K562 (cell line): ENCODE measurements around the gene CASKIN2. TPM values are rescaled to one million over a fixed set of nuclear protein-coding genes. Genes with fewer than 3 reads are reported as not detected.

Source experiments
- ATAC-seq: fragments of 200-7000 bp; cut with Tn5 transposase; 3 replicates; pipeline ENCODE4 v1.9.1; 2020; ENCODE audit warnings: moderate library complexity
- Bru-seq: library from RNA; stranded (reverse); fragments of 400-500 nt; gene quantifications from one replicate; lab custom pipeline; 2021; lab: Mats Ljungman, UMichigan
- BruChase-seq, 2 experiments: library from RNA; stranded (reverse); fragments of 400-500 nt; gene quantifications; one replicate each; lab custom pipeline; 2021; lab: Mats Ljungman, UMichigan
- BruUV-seq: library from RNA; stranded (reverse); fragments of 400-500 nt; replicated peaks from 2 replicates; lab custom pipeline; 2021; lab: Mats Ljungman, UMichigan
- CTCF ChIA-PET: fragments of 300-600 bp; formaldehyde crosslinking; extraction: SDS; loops from one replicate; lab custom pipeline; 2021; ENCODE audit warnings: low intra/inter-chr PET ratio; lab: Yijun Ruan, JAX
- POLR2A ChIA-PET: fragments of 300-600, 350-650 bp; sonication (Branson Sonifier 250); formaldehyde crosslinking; extraction: SDS; loops from one replicate; lab custom pipeline; 2021; ENCODE audit warnings: antibody characterized with exemption, inconsistent platforms; lab: Yijun Ruan, JAX
- DNase-seq, 4 experiments: peaks; one replicate each; pipeline versions ENCODE4 v3.0.0 to v3.0.0-alpha.2; 2011 to 2018; ENCODE audit warnings: low spot score in 3 of 4, mixed read lengths in 3 of 4; ENCODE audit errors: extremely low read depth in 1 of 4
- FAIRE-seq: peaks from 2 replicates; lab custom pipeline; 2011; peaks lifted over from hg19 to GRCh38; lab: Jason Lieb, UNC
- H2AFZ ChIP-seq: 2 replicates; pipeline ENCODE4 v1.6.0; 2011; ENCODE audit warnings: low read depth, low read length, control low read depth, inconsistent platforms
- H3K27ac ChIP-seq: fragments of 200-600 bp; 3 replicates; pipeline ENCODE4 v1.8.0; 2011; ENCODE audit warnings: low read depth, mild to moderate bottlenecking, control low read depth, inconsistent platforms, low read length, moderate library complexity, mixed read lengths; ENCODE audit errors: extremely low read depth
- H3K27me3 ChIP-seq, 2 experiments: fragments of 300-600 bp in 1 of 2; 2 replicates in 1 of 2; 3 replicates in 1 of 2; pipeline versions ENCODE4 v1.6.0 to v1.8.0; 2011; ENCODE audit warnings: inconsistent platforms in 2 of 2, low read length in 2 of 2, mild to moderate bottlenecking in 1 of 2, mixed read lengths in 1 of 2, moderate library complexity in 1 of 2; ENCODE audit not compliant: control insufficient read depth in 2 of 2, insufficient read depth in 2 of 2
- H3K36me3 ChIP-seq: fragments of 300-600 bp; 3 replicates; pipeline ENCODE4 v1.8.0; 2011; ENCODE audit warnings: mild to moderate bottlenecking, low read length, inconsistent platforms; ENCODE audit not compliant: control insufficient read depth, insufficient read depth
- H3K4me1 ChIP-seq, 2 experiments: fragments of 200-600 bp in 1 of 2; replicated peaks in 1 of 2; 2 replicates in 1 of 2; 3 replicates in 1 of 2; pipeline versions ENCODE4 v1.5.1 to v1.8.0; 2011; ENCODE audit warnings: inconsistent platforms in 2 of 2, low read length in 2 of 2, mild to moderate bottlenecking in 1 of 2, mixed read lengths in 1 of 2, moderate library complexity in 1 of 2; ENCODE audit not compliant: control insufficient read depth in 2 of 2, insufficient read depth in 2 of 2
- H3K4me2 ChIP-seq: 2 replicates; pipeline ENCODE4 v1.6.1; 2011; ENCODE audit warnings: low read length, control low read depth, inconsistent platforms, mixed read lengths; ENCODE audit not compliant: insufficient read depth
- H3K4me3 ChIP-seq: fragments of 200-600 bp; sonication (generic), shearing (Covaris generic); 2 replicates; pipeline ENCODE4 v1.5.1; 2016; ENCODE audit warnings: control low read depth, inconsistent platforms
- H3K79me2 ChIP-seq: fragments of 200-600 bp; 3 replicates; pipeline ENCODE4 v1.8.0; 2011; ENCODE audit warnings: low read length, inconsistent platforms; ENCODE audit not compliant: control insufficient read depth, insufficient read depth
- H3K9ac ChIP-seq, 2 experiments: 2 replicates each; pipeline versions ENCODE4 v1.6.0 to v1.6.1; 2011; ENCODE audit warnings: low read depth in 2 of 2, low read length in 2 of 2, control low read depth in 1 of 2, inconsistent platforms in 1 of 2, mild to moderate bottlenecking in 1 of 2, mixed read lengths in 1 of 2; ENCODE audit not compliant: insufficient read depth in 1 of 2
- H3K9me1 ChIP-seq: one replicate; pipeline ENCODE4 v1.6.0; 2011; ENCODE audit warnings: inconsistent platforms, mild to moderate bottlenecking, low read length, moderate library complexity; ENCODE audit not compliant: control insufficient read depth, insufficient read depth
- H3K9me3 ChIP-seq: replicated peaks from 2 replicates; pipeline ENCODE4 v1.5.1; 2011; ENCODE audit warnings: low read depth, low read length, inconsistent platforms; ENCODE audit not compliant: control insufficient read depth, insufficient read depth
- H4K20me1 ChIP-seq: replicated peaks from 2 replicates; pipeline ENCODE4 v1.6.1; 2011; ENCODE audit warnings: low read length, inconsistent platforms, mixed read lengths; ENCODE audit not compliant: control insufficient read depth, insufficient read depth
- BRD4 ChIP-seq: fragments of 200-600 bp; sonication (generic); IDR thresholded peaks from 2 replicates; pipeline ENCODE4 v1.6.1; 2017; ENCODE audit warnings: inconsistent platforms
- L3MBTL2 ChIP-seq: fragments of 450-650 bp; IDR thresholded peaks from 2 replicates; pipeline ENCODE4 v1.6.1; 2016; ENCODE audit warnings: mild to moderate bottlenecking, moderate library complexity
- NFXL1 ChIP-seq: fragments of 450-650 bp; formaldehyde crosslinking; IDR thresholded peaks from 2 replicates; pipeline ENCODE4 v1.4.0; 2021; ENCODE audit warnings: mild to moderate bottlenecking
- SETDB1 ChIP-seq: IDR thresholded peaks from one replicate; pipeline ENCODE4 v1.6.1; 2012; ENCODE audit warnings: low read length, control low read depth, inconsistent platforms
- SNRNP70 ChIP-seq: fragments of 200-400 bp; formaldehyde crosslinking; optimal IDR thresholded peaks from 2 replicates; pipeline ENCODE3; 2017; ENCODE audit warnings: low read depth, low read length
- WGBS: fragments of 100-300 bp; shearing (Covaris generic); methylation state at CpG from one replicate; pipeline ENCODE4 v1.1.6; 2016; ENCODE audit warnings: low coverage, mixed read lengths; ENCODE audit not compliant: insufficient coverage; ENCODE audit errors: missing lambda C conversion rate; 5-methylcytosine and 5-hydroxymethylcytosine counted together
- in situ Hi-C: fragments of 300-500 bp; cut with MboI; formaldehyde crosslinking; loops from 4 replicates; pipeline ENCODE4 v1.15.0; 2018; ENCODE audit warnings: inconsistent platforms, mixed read lengths
- intact Hi-C: fragments of 100-400 bp; cut with micrococcal nuclease; formaldehyde crosslinking; loops from 2 replicates; pipeline ENCODE4 v1.14.2; 2022
- long read RNA-seq, 3 experiments: library from polyadenylated mRNA in 2 of 3; library from RNA in 1 of 3; unstranded in 2 of 3; stranded (forward) in 1 of 3; transcript quantifications; one replicate each; pipeline ENCODE4 v2.0.0, GENCODE V29; 2019 to 2022
- polyA minus RNA-seq, 3 experiments: library from RNA; depleted of rRNA, polyadenylated mRNA; stranded (reverse); fragments of >200 nt; gene quantifications; 2 replicates each; pipeline ENCODE4 v1.2.3, GENCODE V29; 2011
- polyA plus RNA-seq, 8 experiments: library from polyadenylated mRNA; depleted of rRNA in 4 of 8; stranded (reverse) in 5 of 8; unstranded in 3 of 8; fragments of >200 nt; fragmentation: Nextera tagmentation in 2 of 8; fragmentation: Illumina TruSeq in 1 of 8; extraction: Ambion mirVana in 2 of 8; extraction: Trizol in 1 of 8; gene quantifications; 2 replicates each; pipeline versions ENCODE4 v1.2.1 to v1.2.3, GENCODE V29; 2011 to 2014; ENCODE audit warnings: inconsistent platforms in 1 of 8, missing spikeins in 1 of 8
- total RNA-seq, 7 experiments: library from RNA; depleted of rRNA in 6 of 7; stranded (reverse); fragments of >200 nt in 6 of 7; fragmentation: Illumina TruSeq in 2 of 7; extraction: Trizol in 2 of 7; gene quantifications; 2 replicates each; pipeline versions ENCODE4 v1.2.1 to v1.2.3, GENCODE V29; 2011 to 2021; ENCODE audit warnings: low replicate concordance in 1 of 7
- TF ChIP-seq, protein P1 (sequence below): sonication (generic); formaldehyde crosslinking; IDR thresholded peaks from 2 replicates; pipeline ENCODE4 v1.8.0; 2022; ENCODE audit warnings: missing genetic modification reagents, mild to moderate bottlenecking, moderate library complexity, borderline replicate concordance
- TF ChIP-seq, protein P2 (sequence below): sonication (generic); formaldehyde crosslinking; IDR thresholded peaks from 2 replicates; pipeline ENCODE4 v1.8.1; 2022; ENCODE audit warnings: missing genetic modification reagents

The CASKIN2 gene, protein sequence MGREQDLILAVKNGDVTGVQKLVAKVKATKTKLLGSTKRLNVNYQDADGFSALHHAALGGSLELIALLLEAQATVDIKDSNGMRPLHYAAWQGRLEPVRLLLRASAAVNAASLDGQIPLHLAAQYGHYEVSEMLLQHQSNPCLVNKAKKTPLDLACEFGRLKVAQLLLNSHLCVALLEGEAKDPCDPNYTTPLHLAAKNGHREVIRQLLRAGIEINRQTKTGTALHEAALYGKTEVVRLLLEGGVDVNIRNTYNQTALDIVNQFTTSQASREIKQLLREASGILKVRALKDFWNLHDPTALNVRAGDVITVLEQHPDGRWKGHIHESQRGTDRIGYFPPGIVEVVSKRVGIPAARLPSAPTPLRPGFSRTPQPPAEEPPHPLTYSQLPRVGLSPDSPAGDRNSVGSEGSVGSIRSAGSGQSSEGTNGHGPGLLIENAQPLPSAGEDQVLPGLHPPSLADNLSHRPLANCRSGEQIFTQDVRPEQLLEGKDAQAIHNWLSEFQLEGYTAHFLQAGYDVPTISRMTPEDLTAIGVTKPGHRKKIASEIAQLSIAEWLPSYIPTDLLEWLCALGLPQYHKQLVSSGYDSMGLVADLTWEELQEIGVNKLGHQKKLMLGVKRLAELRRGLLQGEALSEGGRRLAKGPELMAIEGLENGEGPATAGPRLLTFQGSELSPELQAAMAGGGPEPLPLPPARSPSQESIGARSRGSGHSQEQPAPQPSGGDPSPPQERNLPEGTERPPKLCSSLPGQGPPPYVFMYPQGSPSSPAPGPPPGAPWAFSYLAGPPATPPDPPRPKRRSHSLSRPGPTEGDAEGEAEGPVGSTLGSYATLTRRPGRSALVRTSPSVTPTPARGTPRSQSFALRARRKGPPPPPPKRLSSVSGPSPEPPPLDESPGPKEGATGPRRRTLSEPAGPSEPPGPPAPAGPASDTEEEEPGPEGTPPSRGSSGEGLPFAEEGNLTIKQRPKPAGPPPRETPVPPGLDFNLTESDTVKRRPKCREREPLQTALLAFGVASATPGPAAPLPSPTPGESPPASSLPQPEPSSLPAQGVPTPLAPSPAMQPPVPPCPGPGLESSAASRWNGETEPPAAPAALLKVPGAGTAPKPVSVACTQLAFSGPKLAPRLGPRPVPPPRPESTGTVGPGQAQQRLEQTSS (N-terminal part only)
- total RNA-seq (2011; cell fraction: chromatin; rRNA removed; ENCODE audit: low replicate concordance), result 7.8 and 33.3 TPM in 2 replicates
- 14.5 and 19.7 TPM in 2 replicates for total RNA-seq (2011; cell fraction: nucleolus; rRNA removed)
- 6.2 and 10.0 TPM in 2 replicates for total RNA-seq (2011; cell fraction: nucleoplasm; rRNA removed)
- total RNA-seq (2014; rRNA removed) (2.3 and 3.5 TPM in 2 replicates), total RNA-seq (2014; rRNA removed; fragmentation: Illumina TruSeq; extraction: Trizol) (1.1 and 1.3 TPM in 2 replicates), total RNA-seq (2015; rRNA removed; fragmentation: Illumina TruSeq; extraction: Trizol) (2.1 and 2.3 TPM in 2 replicates), total RNA-seq (2021) (12.2 and 14.5 TPM in 2 replicates), polyA plus RNA-seq (2011; rRNA removed) (1.9 and 2.2 TPM in 2 replicates), polyA plus RNA-seq (2014; fragmentation: Illumina TruSeq; extraction: Trizol) (2.5 and 5.7 TPM in 2 replicates), polyA plus RNA-seq (2014; fragmentation: Nextera tagmentation; extraction: Ambion mirVana) (under 1 TPM; 0.01 to 0.04 TPM), polyA plus RNA-seq (2014; rRNA removed) (3.0 and 5.1 TPM in 2 replicates), polyA minus RNA-seq (2011; rRNA and poly(A)+ RNA removed) (1.8 and 1.9 TPM in 2 replicates), Bru-seq, nascent RNA (percentile 47 among the genes with signal in this experiment), BruChase-seq, experiment 1, labeled RNA remaining after a 2-hour chase (percentile 39 among the genes with signal in this experiment), BruChase-seq, experiment 2, labeled RNA remaining after a 6-hour chase (percentile 46 among the genes with signal in this experiment)
- 1.2 and 1.5 TPM in 2 replicates for polyA plus RNA-seq (2011; cell fraction: cytosol; rRNA removed)
- polyA plus RNA-seq (2011; cell fraction: nucleus; rRNA removed), result 6.5 and 13.9 TPM in 2 replicates
- 4.8 and 5.2 TPM in 2 replicates for polyA plus RNA-seq (2012)
- 3.8 and 8.4 TPM in 2 replicates for polyA minus RNA-seq (2011; cell fraction: cytosol; rRNA and poly(A)+ RNA removed)
- polyA minus RNA-seq (2011; cell fraction: nucleus; rRNA and poly(A)+ RNA removed), result 8.6 and 9.6 TPM in 2 replicates
- long read RNA-seq, experiment 1, partial matches to known transcripts, result 20 of 32 reads
- long read RNA-seq, experiment 1, other reads (novel, unspliced or antisense), result 12 of 32 reads
- long read RNA-seq, experiment 2, full-length matches to known transcripts, result 2 of 11 reads
- long read RNA-seq, experiment 2, partial matches to known transcripts, result 8 of 11 reads
- long read RNA-seq, experiment 2, other reads (novel, unspliced or antisense), result 1 of 11 reads
- long read RNA-seq, experiment 3, result 0 reads

DNA sequence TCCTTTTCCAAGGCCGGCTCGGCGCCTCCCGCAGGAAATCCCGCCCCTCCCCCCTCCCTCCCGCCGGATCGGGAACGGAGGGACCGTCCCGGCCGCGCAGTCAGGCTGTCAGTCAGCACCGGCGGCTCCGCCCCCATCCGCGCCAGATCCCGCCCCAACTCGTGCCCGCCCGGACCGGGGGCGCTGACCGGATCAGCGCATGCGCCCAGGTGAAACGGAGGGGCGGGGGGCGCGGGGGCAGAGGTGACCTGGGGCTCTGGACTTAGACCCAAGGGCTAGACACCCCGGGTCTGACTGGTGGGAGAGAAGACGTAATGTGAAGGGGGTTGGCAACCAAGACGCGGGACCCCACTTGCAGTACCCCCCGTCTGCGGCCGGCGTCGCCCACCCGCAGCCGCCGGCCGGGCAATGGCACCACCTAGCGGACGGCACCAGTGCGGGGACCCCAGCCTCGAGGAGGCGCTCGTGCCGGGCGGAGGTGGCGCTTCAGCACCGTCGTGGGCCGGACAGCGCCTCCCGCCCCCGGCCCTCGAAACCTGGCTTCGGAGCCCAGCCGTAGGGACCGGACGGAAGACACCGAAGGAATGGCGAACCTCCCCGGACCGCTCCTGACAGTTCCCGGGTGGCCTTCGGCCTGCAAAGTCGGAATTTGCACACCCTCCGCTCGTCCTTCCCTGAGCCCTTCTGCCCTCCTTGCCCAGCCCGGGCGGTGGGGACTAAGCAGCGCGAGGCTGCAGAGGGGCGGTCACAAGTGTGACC lies at the start of gene CASKIN2:
Gene CASKIN2, minus strand, starts transcription at position 42 of the 759 bp plus-strand sequence. CDS start 1,733 bp downstream, outside the sequence.
- peak; percentile 82 for ATAC-seq
- 1% methylated on average over 62 of the region's 78 CpGs for WGBS
- in situ Hi-C loops, result no loop called here
- TF ChIP-seq BRD4, result no peak
- TF ChIP-seq SNRNP70, result no peak
- TF ChIP-seq, protein P1, sequence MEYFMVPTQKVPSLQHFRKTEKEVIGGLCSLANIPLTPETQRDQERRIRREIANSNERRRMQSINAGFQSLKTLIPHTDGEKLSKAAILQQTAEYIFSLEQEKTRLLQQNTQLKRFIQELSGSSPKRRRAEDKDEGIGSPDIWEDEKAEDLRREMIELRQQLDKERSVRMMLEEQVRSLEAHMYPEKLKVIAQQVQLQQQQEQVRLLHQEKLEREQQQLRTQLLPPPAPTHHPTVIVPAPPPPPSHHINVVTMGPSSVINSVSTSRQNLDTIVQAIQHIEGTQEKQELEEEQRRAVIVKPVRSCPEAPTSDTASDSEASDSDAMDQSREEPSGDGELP (CRISPR knock-in tag), result peak; percentile 93
- 0 out of 2 replicates have a peak, but pooled peaks have one; percentile 33 for TF ChIP-seq NFXL1 (CRISPR knock-in tag)
- TF ChIP-seq, protein P2, sequence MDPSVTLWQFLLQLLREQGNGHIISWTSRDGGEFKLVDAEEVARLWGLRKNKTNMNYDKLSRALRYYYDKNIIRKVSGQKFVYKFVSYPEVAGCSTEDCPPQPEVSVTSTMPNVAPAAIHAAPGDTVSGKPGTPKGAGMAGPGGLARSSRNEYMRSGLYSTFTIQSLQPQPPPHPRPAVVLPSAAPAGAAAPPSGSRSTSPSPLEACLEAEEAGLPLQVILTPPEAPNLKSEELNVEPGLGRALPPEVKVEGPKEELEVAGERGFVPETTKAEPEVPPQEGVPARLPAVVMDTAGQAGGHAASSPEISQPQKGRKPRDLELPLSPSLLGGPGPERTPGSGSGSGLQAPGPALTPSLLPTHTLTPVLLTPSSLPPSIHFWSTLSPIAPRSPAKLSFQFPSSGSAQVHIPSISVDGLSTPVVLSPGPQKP (CRISPR knock-in tag), result no peak
- TF ChIP-seq SETDB1, result peak; percentile 23
- TF ChIP-seq L3MBTL2, result peak; percentile 75

More for the DNA sequence above, at the start of gene CASKIN2:
- intact Hi-C loops, result loop anchor here (1.0 to 5.0 kb wide), 3 partner anchors 72 to 237 kb away; partner anchors contain the start of gene MYO15B
- FAIRE-seq, result peak; percentile 78
- no peaks in the 10 kb centered on the region for H3K27me3 ChIP-seq
- H3K79me2 ChIP-seq, result peaks cover 10% of the 10 kb centered on the region
- peaks cover 31% of the 10 kb centered on the region; the same call in 2 of the 3 replicates for H3K36me3 ChIP-seq
- no peaks in the 10 kb centered on the region for H3K9me3 ChIP-seq
- peak; percentile 92 to 99 (median 96) for DNase-seq
- H4K20me1 ChIP-seq, result peaks cover 15% of the 10 kb centered on the region
- H3K4me1 ChIP-seq, result peaks cover 34 to 64% of the 10 kb centered on the region in 2 experiments
- no TSS peak for BruUV-seq
- POLR2A ChIA-PET, result interaction anchor here (0.6 to 1.6 kb wide), 4 partner anchors 10 to 69 kb away, joined by 3 to 5 read pairs (median 5); partner anchors contain the start of gene LLGL2
- H3K4me2 ChIP-seq, result peak within 1 kb of the TSS; percentile 87
- peaks cover 5% of the 10 kb centered on the region for H3K9me1 ChIP-seq
- CTCF ChIA-PET, result interaction anchor here (0.6 to 2.2 kb wide), 7 partner anchors 9 to 226 kb away, joined by 3 to 17 read pairs (median 3); partner anchors contain the start of gene LLGL2
- peak within 1 kb of the TSS; percentile 47 to 86; a peak in 3 of 4 replicates for H3K9ac ChIP-seq
- H3K27ac ChIP-seq, result peak within 1 kb of the TSS; percentile 14; the same call in 2 of the 3 replicates
- peak within 1 kb of the TSS; percentile 95 for H2AFZ ChIP-seq
- H3K4me3 ChIP-seq, result peak within 1 kb of the TSS; percentile 91
